Measurements from ENCODE around the gene SP7.
"Not testable (repeated sequence)": the region's sequence is repeated elsewhere in the genome, so short reads cannot be mapped to it uniquely, and the experiment has no call there.

Gene SP7

DNA sequence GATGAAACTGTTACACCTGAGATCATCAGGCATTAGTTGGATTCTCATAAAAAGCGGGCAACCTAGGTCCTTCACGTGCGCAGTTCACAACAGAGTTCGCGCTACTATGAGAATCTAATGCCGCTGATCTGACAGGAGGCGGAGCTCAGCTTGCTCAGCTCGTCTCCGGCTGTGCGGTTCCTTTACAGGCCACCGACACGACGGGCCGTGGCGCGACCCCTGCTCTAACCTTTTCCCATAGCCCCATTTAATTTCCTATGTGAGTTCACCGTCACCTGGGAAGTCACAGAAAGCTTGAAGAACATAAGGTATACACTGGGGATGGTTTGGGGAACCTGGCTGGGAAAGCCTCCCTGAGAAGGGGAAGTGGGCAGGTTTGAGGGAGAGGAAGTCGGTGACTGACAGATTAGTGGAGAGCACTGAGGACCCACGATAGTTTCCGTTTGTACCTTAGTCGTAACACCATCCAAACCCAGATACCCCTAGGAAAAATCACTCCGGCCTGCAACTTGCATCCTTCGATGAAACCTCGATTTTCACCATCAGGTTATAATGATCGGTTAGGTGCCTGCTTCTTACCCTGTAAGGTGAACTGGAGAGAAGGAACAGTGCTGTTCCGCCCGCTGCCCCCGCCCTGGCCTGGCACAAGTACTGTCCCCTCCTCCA is 11.9 kb downstream of the SP7 start:
- H3K4me3 ChIP-seq (ENCODE audit: low read depth, low read length) = peak overlapping the region; percentile 2

DNA sequence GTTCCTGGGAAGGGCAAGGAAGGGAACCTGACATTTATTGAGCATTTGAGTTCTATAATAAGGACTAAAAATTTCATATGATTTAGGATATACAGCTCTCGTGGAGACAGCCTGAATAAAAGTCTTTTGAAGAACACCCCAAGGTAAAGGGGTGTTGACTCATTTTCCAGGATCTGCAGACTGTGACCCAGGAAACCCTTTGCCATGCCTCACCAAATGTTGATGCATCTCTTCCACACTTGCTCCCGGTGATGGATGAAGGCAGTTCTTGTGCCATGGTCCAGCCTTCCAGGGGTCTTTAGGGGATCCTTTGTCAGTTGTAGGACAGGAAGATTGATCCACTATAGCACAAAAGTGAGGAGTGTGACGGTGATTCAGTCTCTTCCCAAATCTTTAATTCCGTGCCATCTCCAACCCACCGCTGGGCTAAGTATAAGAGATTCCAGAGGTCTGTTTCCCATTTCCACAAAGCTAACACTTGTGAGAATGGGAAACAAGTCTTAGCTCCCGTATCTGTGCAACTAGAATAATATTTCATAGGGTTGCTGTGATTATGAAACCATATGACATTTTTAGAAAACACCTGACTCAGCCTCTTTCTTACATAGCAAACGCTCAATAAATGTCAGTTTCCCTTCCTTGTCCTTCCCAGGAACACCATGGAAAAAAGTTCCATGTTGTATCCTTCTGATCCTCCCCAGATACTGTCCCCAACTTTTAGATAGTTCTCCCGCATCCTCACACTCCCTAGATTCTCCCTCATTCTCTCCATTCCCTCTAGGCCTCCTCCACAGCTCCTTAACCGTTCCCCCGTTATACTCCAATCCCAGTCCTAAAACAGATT is 15.6 kb downstream of the SP7 start:
- peak overlapping the region; percentile 77 for H3K4me3 ChIP-seq (ENCODE audit: low read depth, low read length)

GRCh38 chr12:53313996-53314395 is 22.2 kb downstream of the SP7 start:
- H3K4me3 ChIP-seq (ENCODE audit: low read depth, low read length) = no peak overlapping the region

DNA sequence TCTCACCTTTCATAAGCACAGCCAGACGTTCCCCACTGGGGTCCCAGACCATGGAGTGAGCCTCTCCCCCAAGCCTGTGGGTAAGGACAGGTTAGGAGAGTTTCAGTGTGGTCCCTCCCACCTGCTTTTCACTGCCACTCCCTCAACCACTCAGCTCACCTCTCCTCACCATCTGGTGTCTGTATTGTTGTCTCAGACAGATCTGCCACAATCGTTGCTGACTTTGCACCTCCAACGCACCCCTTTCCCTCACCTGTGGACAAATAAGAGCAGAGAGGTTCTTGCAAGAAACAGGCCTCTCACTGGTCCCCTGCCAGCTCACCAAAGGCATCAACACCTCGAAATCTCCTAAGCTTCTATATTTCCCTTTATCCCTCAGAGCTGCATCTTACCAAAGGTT is 27.9 kb downstream of the SP7 start:
- no peak overlapping the region for H3K4me3 ChIP-seq (ENCODE audit: low read depth, low read length)

- no peak overlapping the region for H3K4me3 ChIP-seq (ENCODE audit: low read depth, low read length)
Measured at GRCh38 chr12:53306826-53307225, 29.3 kb downstream of the SP7 start.

GRCh38 chr12:53302903-53303302 is 33.3 kb downstream of the SP7 start:
- H3K4me3 ChIP-seq (ENCODE audit: low read depth, low read length) = no peak overlapping the region

DNA sequence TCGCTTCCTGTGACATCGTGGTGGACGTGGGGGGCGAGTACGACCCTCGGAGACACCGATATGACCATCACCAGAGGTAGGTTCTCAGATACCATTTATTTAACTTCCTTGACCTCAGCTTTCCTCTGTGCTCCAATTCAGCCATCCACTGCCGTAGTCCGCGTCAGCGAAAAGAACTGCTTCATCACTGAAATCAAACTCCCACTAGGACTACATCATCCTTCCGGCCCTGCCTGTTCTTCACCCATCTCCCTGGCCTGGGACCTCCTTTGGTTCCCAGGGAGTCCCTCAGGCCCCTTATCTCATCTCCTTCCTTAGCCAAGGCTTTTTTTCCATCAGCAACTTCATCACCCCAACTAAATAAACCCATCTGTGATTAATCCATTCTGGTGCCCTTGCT is 36.0 kb downstream of the SP7 start:
- peak overlapping the region; percentile 99 for H3K4me3 ChIP-seq (ENCODE audit: low read depth, low read length)

DNA sequence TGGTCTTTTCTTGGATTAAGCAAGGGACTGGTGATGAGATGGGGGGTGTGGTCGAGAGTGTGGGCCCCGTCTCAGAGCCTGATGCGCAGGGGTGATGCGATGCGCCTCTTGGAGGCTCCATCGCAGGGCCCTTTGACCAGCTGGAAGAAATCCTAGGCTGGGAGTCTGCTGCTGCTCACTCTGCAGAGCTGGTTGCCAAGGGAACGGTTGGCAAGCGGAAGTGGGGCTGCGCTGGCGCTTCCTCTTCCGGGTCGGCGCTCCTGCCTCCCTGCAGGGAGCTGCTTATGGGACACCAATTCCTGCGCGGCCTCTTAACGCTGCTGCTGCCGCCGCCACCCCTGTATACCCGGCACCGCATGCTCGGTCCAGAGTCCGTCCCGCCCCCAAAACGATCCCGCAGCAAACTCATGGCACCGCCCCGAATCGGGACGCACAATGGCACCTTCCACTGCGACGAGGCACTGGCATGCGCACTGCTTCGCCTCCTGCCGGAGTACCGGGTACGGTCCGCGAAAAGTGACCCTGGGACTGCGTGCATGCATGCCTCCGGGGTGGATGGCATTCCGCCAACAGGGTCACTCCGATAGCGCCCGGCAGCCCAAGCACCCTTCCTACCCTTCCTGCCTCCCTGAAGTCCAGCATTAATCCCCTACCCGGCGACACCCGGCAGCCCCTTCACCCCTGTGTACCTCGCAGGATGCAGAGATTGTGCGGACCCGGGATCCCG is 36.5 kb downstream of the SP7 start, which contains the start of gene MYG1:
MYG1 (plus strand) TSS at position 242 of the 727 bp plus-strand sequence; CDS start at position 285, 43 bp downstream.
- peak within 1 kb of the TSS; percentile 99 for H3K4me3 ChIP-seq (ENCODE audit: low read depth, low read length)

DNA sequence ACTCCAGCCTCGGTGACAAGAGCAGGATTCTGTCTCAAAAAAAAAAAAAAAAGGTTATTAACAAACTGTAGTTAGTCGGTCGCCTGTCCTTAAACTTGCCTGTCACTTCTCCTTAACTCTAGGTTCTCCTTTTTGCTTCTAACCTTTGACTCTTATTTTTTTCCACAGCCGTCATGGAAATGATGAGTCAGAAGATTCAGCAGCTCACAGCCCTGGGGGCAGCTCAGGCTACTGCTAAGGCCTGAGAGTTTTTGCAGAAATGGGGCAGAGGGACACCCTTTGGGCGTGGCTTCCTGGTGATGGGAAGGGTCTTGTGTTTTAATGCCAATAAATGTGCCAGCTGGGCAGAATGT is 37.1 kb downstream of the SP7 start:
- no peak overlapping the region for H3K4me3 ChIP-seq (ENCODE audit: low read depth, low read length)

GRCh38 chr12:53298164-53298563 is 38.0 kb downstream of the SP7 start:
- no peak overlapping the region for H3K4me3 ChIP-seq (ENCODE audit: low read depth, low read length)

- not testable (repeated sequence) for H3K4me3 ChIP-seq (ENCODE audit: low read depth, low read length)
Measured at GRCh38 chr12:53297106-53297505, 39.0 kb downstream of the SP7 start.

DNA sequence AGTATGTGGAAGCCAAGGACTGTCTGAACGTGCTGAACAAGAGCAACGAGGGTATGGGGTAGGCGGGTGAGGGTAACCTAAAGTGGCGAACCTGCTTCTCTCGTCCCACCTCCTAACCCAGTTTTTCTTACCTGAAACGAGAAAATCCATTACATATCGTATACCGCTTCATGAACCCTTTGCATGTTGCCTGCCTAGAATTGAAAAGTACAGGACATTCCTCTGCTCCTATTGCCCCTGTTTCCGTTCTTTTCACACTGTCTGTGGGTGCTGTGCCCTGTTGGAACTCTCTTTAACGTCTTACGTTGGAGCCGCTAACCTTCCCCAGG is 40.3 kb downstream of the SP7 start:
- peak overlapping the region; percentile 100 for H3K4me3 ChIP-seq (ENCODE audit: low read depth, low read length)

- H3K4me3 ChIP-seq (ENCODE audit: low read depth, low read length) = peak within 1 kb of the TSS; percentile 100
Measured at GRCh38 chr12:53295070-53295890, 40.9 kb downstream of the SP7 start, which contains the start of gene PFDN5. TSS of gene PFDN5 (plus strand) at chr12:53295542. CDS start at chr12:53295568, 26 bp downstream.

- no peak overlapping the region for H3K4me3 ChIP-seq (ENCODE audit: low read depth, low read length)
Measured at GRCh38 chr12:53292426-53292825, 43.7 kb downstream of the SP7 start.

DNA sequence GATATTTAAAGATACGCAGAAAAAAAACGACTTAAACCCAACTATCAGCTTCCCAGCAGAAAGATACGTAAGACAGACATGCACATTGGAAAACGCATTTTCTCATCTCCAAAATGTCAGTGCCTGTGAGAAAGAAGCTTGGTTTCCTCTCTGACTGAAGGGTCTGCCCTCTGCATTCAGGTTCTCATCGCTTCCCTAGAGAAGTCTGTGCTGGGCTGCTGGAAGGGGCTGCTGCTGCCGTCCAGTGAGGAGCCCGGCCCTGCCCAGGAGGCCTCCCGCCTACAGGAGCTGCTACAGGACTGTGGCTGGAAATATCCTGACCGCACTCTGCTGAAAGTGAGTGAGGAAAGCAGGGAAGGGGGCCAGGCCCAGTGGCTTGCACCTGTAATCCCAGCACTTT is 45.5 kb downstream of the SP7 start:
- no peak overlapping the region for H3K4me3 ChIP-seq (ENCODE audit: low read depth, low read length)

GRCh38 chr12:53289891-53290290 is 46.3 kb downstream of the SP7 start:
- no peak overlapping the region for H3K4me3 ChIP-seq (ENCODE audit: low read depth, low read length)

GRCh38 chr12:53288322-53288721 is 47.8 kb downstream of the SP7 start:
- no peak overlapping the region for H3K4me3 ChIP-seq (ENCODE audit: low read depth, low read length)

- H3K4me3 ChIP-seq (ENCODE audit: low read depth, low read length) = no peak overlapping the region
Measured at GRCh38 chr12:53287741-53288216, 48.4 kb downstream of the SP7 start.

GRCh38 chr12:53286448-53286847 is 49.7 kb downstream of the SP7 start:
- no peak overlapping the region for H3K4me3 ChIP-seq (ENCODE audit: low read depth, low read length)

GRCh38 chr12:53279888-53280498 is 56.2 kb downstream of the SP7 start:
- H3K4me3 ChIP-seq (ENCODE audit: low read depth, low read length) = no peak overlapping the region
